GM23338 (cell line): ENCODE data around the gene HOXD1. TPM values are rescaled to one million over a fixed set of nuclear protein-coding genes. Genes with fewer than 3 reads are reported as not detected.

Experiments used
- ATAC-seq: fragments of 200-7000 bp; cut with Tn5 transposase; 3 replicates; pipeline ENCODE4 v1.9.1; 2020
- DNase-seq: peaks from one replicate; pipeline ENCODE4 v3.0.0-alpha.2; 2015; ENCODE audit warnings: low spot score
- H2AFZ ChIP-seq: fragments of 200-600 bp; sonication (generic); 2 replicates; pipeline ENCODE4 v1.8.0; 2016; ENCODE audit warnings: antibody characterized with exemption, mild to moderate bottlenecking, moderate library complexity
- H3F3A ChIP-seq: fragments of 200-600 bp; sonication (generic); replicated peaks from 2 replicates; pipeline ENCODE4 v1.8.0; 2017; ENCODE audit warnings: antibody characterized with exemption, mixed run types, low read depth
- H3K27ac ChIP-seq: fragments of 200-600 bp; sonication (generic); 2 replicates; pipeline ENCODE4 v1.6.1; 2016; ENCODE audit warnings: low read depth
- H3K27me3 ChIP-seq: fragments of 200-600 bp; sonication (generic); 2 replicates; pipeline ENCODE4 v1.8.0; 2016; ENCODE audit warnings: mild to moderate bottlenecking, mixed run types, moderate library complexity; ENCODE audit not compliant: insufficient read depth
- H3K36me3 ChIP-seq: fragments of 200-600 bp; sonication (generic); 2 replicates; pipeline ENCODE4 v1.8.0; 2016; ENCODE audit warnings: mild to moderate bottlenecking; ENCODE audit not compliant: insufficient read depth
- H3K4me1 ChIP-seq: fragments of 200-600 bp; sonication (generic); 2 replicates; pipeline ENCODE4 v1.8.0; 2016; ENCODE audit warnings: mild to moderate bottlenecking, moderate library complexity; ENCODE audit not compliant: insufficient read depth
- H3K4me2 ChIP-seq: fragments of 200-600 bp; sonication (generic); 2 replicates; pipeline ENCODE4 v1.7.1; 2017; ENCODE audit warnings: mixed run types
- H3K4me3 ChIP-seq: fragments of 200-600 bp; sonication (generic); 2 replicates; pipeline ENCODE4 v1.6.1; 2016; ENCODE audit warnings: mixed run types
- H3K79me2 ChIP-seq: fragments of 200-600 bp; sonication (generic); replicated peaks from 2 replicates; pipeline ENCODE4 v1.8.0; 2017; ENCODE audit warnings: mild to moderate bottlenecking; ENCODE audit not compliant: insufficient read depth
- H3K9me2 ChIP-seq: fragments of 200-600 bp; sonication (generic); 2 replicates; pipeline ENCODE4 v1.8.0; 2017; ENCODE audit not compliant: insufficient read depth
- H4K20me1 ChIP-seq: fragments of 200-600 bp; sonication (generic); replicated peaks from 2 replicates; pipeline ENCODE4 v1.8.0; 2017; ENCODE audit warnings: mild to moderate bottlenecking; ENCODE audit not compliant: insufficient read depth
- H3K27ac Mint-ChIP-seq: 2 replicates; pipeline ENCODE4 v1.8.0; 2020; ENCODE audit warnings: inconsistent platforms, mild to moderate bottlenecking, moderate library complexity, mixed read lengths
- H3K27me3 Mint-ChIP-seq: 3 replicates; pipeline ENCODE4 v1.8.0; 2022; ENCODE audit warnings: low read depth, mild to moderate bottlenecking, moderate library complexity, mixed read lengths, inconsistent platforms; ENCODE audit not compliant: insufficient read depth, poor library complexity
- H3K36me3 Mint-ChIP-seq: 3 replicates; pipeline ENCODE4 v1.8.0; 2021; ENCODE audit warnings: low read depth, mild to moderate bottlenecking, inconsistent platforms, moderate library complexity, mixed read lengths
- H3K4me1 Mint-ChIP-seq: 3 replicates; pipeline ENCODE4 v1.8.0; 2020; ENCODE audit warnings: mild to moderate bottlenecking, inconsistent platforms, mixed read lengths
- H3K4me3 Mint-ChIP-seq: 3 replicates; pipeline ENCODE4 v1.8.0; 2021; ENCODE audit warnings: moderate library complexity, mild to moderate bottlenecking, inconsistent platforms, mixed read lengths
- H3K9me3 Mint-ChIP-seq: 3 replicates; pipeline ENCODE4 v1.8.0; 2020; ENCODE audit warnings: moderate library complexity, mild to moderate bottlenecking, inconsistent platforms, mixed read lengths
- CREB1 ChIP-seq: fragments of 250-450 bp; sonication (Bioruptor Pico); IDR thresholded peaks from 2 replicates; pipeline ENCODE4 v1.5.0; 2020; ENCODE audit warnings: low read depth, mild to moderate bottlenecking, moderate library complexity
- ETS1 ChIP-seq: IDR thresholded peaks from 2 replicates; pipeline ENCODE4 v1.6.1; 2016; ENCODE audit warnings: antibody characterized with exemption
- EZH2 ChIP-seq: fragments of 200-600 bp; sonication (generic); IDR thresholded peaks from one replicate; pipeline ENCODE4 v1.8.0; 2017; ENCODE audit warnings: antibody characterized with exemption, mild to moderate bottlenecking, low read depth; ENCODE audit not compliant: unreplicated experiment
- EZH2phosphoT487 ChIP-seq: fragments of 200-600 bp; sonication (generic); IDR thresholded peaks from one replicate; pipeline ENCODE4 v1.8.1; 2018; ENCODE audit warnings: antibody characterized with exemption; ENCODE audit not compliant: unreplicated experiment
- NANOG ChIP-seq: IDR thresholded peaks from 2 replicates; pipeline ENCODE4 v1.6.1; 2016; ENCODE audit warnings: antibody characterized with exemption, borderline replicate concordance
- REST ChIP-seq: IDR thresholded peaks from one replicate; pipeline ENCODE4 v1.6.1; 2018; ENCODE audit warnings: antibody characterized with exemption; ENCODE audit not compliant: unreplicated experiment
- STAT1 ChIP-seq: IDR thresholded peaks from one replicate; pipeline ENCODE4 v1.6.1; 2016; ENCODE audit warnings: antibody characterized with exemption; ENCODE audit not compliant: unreplicated experiment
- polyA plus RNA-seq: library from polyadenylated mRNA; unstranded; fragments of >200 nt; fragmentation: Nextera tagmentation; extraction: Ambion mirVana; gene quantifications from 2 replicates; pipeline ENCODE4 v1.2.1, GENCODE V29; 2016
- total RNA-seq: library from RNA; depleted of rRNA; stranded (reverse); fragments of >200 nt; shearing (Covaris generic); gene quantifications from 2 replicates; pipeline ENCODE4 v1.2.3, GENCODE V29; 2014

Gene HOXD1
- total and polyA plus RNA-seq, 2 experiments from 2014 or later, result not detected

- no peak for TF ChIP-seq NANOG
- no peak for TF ChIP-seq ETS1
- no peak for TF ChIP-seq EZH2phosphoT487
- TF ChIP-seq CREB1 (CRISPR knock-in tag), result no peak
Observed at GRCh38 chr2:176171351-176172006, 17.0 kb upstream of the HOXD1 start (continued).

- Histone ChIP-seq H3K9me2 (no peaks in the 10 kb centered on the region), H3K4me3 (peak overlapping the region; percentile 49), H3K79me2 (no peaks in the 10 kb centered on the region), H2AFZ (peak overlapping the region; percentile 93), H4K20me1 (peaks cover 45% of the 10 kb centered on the region), H3K4me2 (peak overlapping the region; percentile 75), H3K4me1 (peaks cover 44% of the 10 kb centered on the region), H3F3A (peaks cover 27% of the 10 kb centered on the region), H3K27me3 (peaks cover 100% of the 10 kb centered on the region), H3K27ac (no peak overlapping the region), H3K36me3 (no peaks in the 10 kb centered on the region; the same call in 1 of the 2 replicates)
- no peaks in the 10 kb centered on the region for H3K36me3 Mint-ChIP-seq
- peaks cover 44% of the 10 kb centered on the region for H3K4me1 Mint-ChIP-seq
- ATAC-seq (peak; percentile 6), DNase-seq (peak; percentile 56)
- H3K27ac Mint-ChIP-seq, result no peak overlapping the region
- H3K4me3 Mint-ChIP-seq, result peak overlapping the region; percentile 71
- H3K9me3 Mint-ChIP-seq, result peaks cover 2% of the 10 kb centered on the region; the same call in 2 of the 3 replicates
- H3K27me3 Mint-ChIP-seq, result peaks cover 100% of the 10 kb centered on the region
- TF ChIP-seq EZH2phosphoT487 (peak; percentile 92), STAT1 (no peak), REST (no peak), EZH2 (peak; percentile 97)
Observed at GRCh38 chr2:176172007-176172894, 16.2 kb upstream of the HOXD1 start.
